ENCODE data around the gene EVC.

GRCh38 chr4:5730993-5731990 lies 20.3 kb downstream of the EVC start:
- TF ChIP-seq RAD21 (IDR thresholded peaks at IDR 0.05; ENCODE audit: low read length): no peak
- TF ChIP-seq, protein P1, sequence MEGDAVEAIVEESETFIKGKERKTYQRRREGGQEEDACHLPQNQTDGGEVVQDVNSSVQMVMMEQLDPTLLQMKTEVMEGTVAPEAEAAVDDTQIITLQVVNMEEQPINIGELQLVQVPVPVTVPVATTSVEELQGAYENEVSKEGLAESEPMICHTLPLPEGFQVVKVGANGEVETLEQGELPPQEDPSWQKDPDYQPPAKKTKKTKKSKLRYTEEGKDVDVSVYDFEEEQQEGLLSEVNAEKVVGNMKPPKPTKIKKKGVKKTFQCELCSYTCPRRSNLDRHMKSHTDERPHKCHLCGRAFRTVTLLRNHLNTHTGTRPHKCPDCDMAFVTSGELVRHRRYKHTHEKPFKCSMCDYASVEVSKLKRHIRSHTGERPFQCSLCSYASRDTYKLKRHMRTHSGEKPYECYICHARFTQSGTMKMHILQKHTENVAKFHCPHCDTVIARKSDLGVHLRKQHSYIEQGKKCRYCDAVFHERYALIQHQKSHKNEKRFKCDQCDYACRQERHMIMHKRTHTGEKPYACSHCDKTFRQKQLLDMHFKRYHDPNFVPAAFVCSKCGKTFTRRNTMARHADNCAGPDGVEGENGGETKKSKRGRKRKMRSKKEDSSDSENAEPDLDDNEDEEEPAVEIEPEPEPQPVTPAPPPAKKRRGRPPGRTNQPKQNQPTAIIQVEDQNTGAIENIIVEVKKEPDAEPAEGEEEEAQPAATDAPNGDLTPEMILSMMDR (conservative IDR thresholded peaks at IDR 0.05; ENCODE audit: low read depth, low read length): no peak

Data from IMR-90 (cell line).